Measurements from ENCODE around the gene UBASH3B.

DNA sequence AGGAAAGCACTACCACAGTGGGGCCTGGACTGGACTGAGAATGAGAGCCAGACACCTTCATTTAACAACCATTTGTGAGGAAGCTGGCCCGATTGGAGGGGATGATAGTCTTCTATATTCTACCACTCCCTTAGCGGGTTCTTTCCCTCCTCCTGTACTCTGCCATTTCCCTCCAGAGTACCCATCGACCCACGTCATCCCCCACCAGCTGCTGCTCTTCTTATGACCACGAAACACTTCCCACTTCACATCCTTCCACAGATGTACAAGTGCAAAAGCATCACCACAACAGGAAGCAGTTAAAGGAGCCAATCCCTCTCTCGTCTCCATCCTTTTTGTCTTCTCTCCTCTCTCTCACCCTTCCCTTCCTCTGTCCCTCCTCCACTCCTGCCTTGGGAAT lies 18.0 kb upstream of the UBASH3B start:
- TF ChIP-seq, protein P1, sequence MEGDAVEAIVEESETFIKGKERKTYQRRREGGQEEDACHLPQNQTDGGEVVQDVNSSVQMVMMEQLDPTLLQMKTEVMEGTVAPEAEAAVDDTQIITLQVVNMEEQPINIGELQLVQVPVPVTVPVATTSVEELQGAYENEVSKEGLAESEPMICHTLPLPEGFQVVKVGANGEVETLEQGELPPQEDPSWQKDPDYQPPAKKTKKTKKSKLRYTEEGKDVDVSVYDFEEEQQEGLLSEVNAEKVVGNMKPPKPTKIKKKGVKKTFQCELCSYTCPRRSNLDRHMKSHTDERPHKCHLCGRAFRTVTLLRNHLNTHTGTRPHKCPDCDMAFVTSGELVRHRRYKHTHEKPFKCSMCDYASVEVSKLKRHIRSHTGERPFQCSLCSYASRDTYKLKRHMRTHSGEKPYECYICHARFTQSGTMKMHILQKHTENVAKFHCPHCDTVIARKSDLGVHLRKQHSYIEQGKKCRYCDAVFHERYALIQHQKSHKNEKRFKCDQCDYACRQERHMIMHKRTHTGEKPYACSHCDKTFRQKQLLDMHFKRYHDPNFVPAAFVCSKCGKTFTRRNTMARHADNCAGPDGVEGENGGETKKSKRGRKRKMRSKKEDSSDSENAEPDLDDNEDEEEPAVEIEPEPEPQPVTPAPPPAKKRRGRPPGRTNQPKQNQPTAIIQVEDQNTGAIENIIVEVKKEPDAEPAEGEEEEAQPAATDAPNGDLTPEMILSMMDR (IDR thresholded peaks at IDR 0.05; ENCODE audit: low read length): no peak
- TF ChIP-seq EZH2phosphoT487 (IDR thresholded peaks at IDR 0.05; ENCODE audit: low read length): no peak
- no peak for TF ChIP-seq EZH2 (optimal IDR thresholded peaks at IDR 0.05; ENCODE audit: low read depth, low read length)

Data from MM.1S (cell line).